HG02642 (cell line): ENCODE measurements around the gene ZFY.
A peak's percentile ranks its signal among the peaks of the same experiment; 100 is the strongest.

Experiments
- ATAC-seq: cut with Tn5 transposase; IDR thresholded peaks from one replicate; pipeline ENCODE4 v1.9.1; 2021; ENCODE audit warnings: mild to moderate bottlenecking; ENCODE audit not compliant: unreplicated experiment, poor library complexity

ZFY gene

GRCh38 chrY:2934861-2935715, at the start of gene ZFY:
Gene ZFY (plus strand): TSS chrY:2935381. CDS start chrY:2953937, 18,556 bp downstream.
- peak; percentile 38 for ATAC-seq

DNA sequence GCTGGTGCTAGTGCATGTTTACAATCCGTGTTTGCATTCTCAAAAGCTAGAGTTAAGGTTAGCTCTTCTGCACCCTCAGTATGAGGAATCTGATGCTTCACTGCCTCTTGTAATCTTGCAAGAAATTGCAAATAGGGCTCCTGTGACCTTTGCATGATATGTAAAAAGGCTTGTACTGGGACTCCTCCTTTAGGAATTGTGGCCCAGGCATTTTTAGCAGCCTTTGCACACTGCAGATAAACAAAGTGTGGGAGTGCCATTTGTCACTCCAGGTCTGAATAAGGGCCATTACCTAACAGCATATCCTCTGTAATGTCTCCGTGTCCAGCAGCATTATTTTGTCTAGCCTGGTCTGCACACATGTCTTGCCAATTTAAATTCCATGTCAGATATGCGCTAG, 49.3 kb upstream of the ZFY start:
- ATAC-seq: no peak

DNA sequence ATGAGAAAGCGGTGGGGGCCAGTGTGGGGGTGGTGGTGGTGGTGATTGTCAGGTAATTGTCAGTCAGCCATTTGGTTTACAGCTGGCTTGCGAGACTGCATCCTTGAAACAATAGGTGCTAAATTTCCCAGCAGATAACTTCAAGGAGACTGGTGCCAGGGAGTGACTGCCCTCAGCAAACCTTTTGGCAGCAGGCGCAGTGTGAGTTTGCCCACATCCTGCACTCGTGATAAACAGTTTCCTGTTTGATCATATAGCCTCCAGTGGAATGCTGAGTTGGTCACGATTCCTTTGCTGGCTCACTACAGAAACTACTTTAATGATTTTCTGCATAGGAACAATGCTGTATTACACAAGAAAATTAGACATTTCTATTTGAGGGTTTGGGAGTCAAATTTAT, 47.8 kb upstream of the ZFY start:
- ATAC-seq: peak; percentile 19

- peak; percentile 91 for ATAC-seq
These were observed 47.2 kb upstream of the ZFY start for GRCh38 chrY:2887955-2888354.

GRCh38 chrY:2893471-2893870, 41.7 kb upstream of the ZFY start:
- no peak for ATAC-seq

- peak; percentile 85 for ATAC-seq
These were observed 39.1 kb upstream of the ZFY start for GRCh38 chrY:2896050-2896449.

- ATAC-seq: no peak
These were observed 27.8 kb upstream of the ZFY start for GRCh38 chrY:2907356-2907755.

DNA sequence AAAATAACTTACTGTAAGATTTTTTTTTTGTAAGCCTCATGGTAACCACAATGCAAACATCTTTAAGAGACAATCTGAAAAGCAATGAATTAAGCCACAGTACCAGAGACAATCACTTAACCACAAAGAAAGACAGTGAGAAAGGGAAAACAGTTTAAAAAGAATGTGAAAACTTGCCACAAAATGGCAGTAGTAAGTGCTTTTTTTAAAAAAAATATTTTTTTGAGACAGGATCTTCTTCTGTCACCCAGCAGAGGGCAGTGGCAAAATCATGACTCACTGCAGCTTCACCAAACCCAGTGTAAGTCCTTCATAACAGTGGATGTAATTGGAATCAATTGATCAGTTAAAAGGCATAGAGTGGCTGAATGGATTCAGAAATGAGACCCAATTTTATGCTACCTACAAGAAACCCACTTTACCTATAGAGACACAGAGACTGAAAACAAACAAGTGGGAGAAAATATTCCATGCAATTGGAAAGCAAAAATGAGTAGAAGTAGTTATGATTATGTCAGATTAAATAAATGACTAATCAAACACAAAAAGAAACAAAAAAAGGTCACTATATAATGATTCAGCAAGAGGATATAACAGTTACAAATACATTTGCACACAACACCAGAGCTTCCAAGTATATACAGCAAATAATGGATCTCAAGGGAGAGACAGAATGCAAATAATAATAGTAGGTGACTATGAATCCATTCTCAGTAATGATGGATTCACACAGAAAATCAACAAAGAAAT, 21.9 kb upstream of the ZFY start:
- ATAC-seq: peak; percentile 74

GRCh38 chrY:2934078-2934477, 1.1 kb upstream of the ZFY start:
- no peak for ATAC-seq

DNA sequence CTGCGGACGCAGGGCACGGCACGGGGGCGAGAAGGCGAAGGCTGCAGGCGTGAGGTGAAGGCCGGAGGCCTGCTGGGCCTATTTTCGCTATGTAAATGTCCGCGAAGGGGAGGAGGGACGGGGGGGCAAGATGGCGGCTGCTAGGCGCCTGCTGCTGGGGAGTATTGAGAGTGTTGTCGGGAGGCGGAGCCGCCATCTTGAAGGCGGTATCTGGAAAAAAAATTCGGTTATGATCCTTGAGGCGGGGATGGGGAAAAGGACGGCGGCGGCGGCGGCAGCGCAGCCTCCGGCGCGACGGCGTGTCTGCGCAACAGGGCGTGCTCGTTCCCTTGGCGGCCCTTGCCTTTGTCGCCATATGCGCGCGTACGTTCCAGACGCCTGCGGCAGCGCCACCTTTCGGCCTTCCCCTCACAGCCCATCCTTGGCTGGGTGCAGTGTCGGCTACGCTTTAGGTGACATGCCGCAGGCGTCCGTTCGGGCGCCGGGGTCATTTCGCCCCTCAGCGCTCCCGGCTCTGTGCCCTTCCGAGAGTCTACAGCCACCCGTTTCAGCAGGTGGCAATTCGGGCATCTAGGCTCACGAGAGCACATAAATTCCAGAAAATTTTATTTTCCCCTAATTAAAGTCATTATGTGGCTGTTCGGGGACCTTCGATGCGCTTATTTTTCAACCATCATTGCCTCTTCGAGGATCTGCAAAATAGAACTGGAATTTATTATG, 695 bp downstream of the ZFY start:
- ATAC-seq: peak; percentile 81

DNA sequence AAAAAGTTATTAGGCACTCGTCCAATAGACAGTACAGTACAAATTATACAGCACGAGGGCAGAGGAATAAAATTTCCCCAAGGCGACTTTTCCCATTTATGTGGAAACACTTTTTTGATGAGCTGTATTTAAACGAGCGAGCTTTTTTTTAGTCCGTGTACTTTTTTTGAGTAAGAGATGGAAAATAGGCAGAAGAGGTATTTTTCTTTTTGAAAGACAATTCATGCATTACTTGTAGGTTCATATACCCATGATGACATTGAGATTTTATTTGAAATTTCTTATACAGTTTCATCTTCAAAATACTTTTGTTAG, 1.2 kb downstream of the ZFY start:
- ATAC-seq: no peak

GRCh38 chrY:2937149-2937548, 2.0 kb downstream of the ZFY start:
- no peak for ATAC-seq

DNA sequence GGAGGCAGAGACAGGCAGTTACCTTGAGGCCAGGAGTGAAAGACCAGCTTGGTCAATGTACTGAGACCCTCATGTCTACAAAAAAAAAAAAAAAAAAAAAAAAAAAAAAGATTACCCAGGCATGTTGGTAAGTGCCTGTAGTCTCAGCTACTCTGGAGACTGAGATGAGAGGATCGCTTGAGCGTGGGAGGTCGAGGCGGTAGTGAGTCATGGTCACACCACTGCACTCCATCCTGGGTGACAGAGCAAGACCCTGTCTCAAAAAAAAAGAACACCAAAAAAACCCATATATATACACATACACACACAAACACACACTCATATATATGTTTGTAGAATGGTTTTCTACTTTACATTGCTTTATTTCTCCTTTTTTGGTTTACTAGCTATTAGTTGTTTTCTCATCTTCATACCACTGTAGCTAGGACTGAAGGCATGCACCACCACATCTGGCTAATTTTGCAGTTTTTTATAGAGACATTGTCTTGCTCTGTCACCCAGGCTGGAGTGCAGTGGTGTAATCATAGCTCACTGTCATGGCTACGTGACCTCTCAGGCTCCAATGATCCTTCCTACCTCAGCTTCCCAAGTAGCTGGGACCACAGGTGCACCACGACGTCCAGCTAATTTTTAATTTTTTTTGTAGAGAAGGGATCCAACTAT, 14.5 kb downstream of the ZFY start:
- ATAC-seq: peak; percentile 81

- peak; percentile 45 for ATAC-seq
These were observed 15.5 kb downstream of the ZFY start for GRCh38 chrY:2950655-2951054.

DNA sequence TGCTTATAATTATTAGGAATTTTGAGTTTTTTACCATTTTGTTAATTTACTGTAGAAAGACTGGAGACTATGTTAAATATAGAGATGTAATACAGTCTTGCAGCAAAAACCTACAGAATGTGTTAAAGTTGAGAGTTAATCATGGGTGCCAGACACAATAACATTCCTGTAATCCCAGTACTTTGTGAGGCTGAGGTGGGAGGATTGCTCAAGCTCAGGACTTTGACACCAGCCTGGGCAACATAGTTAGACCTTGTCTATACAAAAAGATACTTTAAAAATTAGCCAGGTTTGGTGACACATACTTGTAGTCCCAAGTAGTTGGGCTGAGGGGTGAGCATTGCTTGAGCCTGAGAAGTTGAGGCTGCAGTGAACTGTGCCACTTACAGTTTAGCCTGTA, 17.7 kb downstream of the ZFY start:
- ATAC-seq: no peak

GRCh38 chrY:2954735-2955134, 19.6 kb downstream of the ZFY start:
- ATAC-seq: no peak

GRCh38 chrY:2955561-2955960, 20.4 kb downstream of the ZFY start:
- no peak for ATAC-seq

DNA sequence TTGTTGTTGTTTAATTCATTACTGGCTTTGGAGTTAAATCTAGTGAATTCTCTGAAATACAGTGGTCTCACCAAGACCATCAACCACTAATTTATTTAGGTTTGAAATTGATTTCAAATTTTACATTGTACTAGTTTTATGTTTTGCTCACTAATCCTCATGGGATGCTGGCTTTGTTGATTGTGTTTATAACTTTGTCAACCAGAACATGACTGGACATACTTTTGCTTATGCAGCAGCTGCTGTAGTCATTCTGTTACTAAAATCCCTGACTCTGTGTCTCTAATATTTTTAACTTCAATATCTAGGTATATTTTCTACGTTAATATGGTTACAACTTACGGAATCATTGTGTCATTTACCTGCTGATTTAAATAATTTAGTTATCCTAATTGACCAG, 26.9 kb downstream of the ZFY start:
- no peak for ATAC-seq

- no peak for ATAC-seq
These were observed 29.6 kb downstream of the ZFY start for GRCh38 chrY:2964814-2965213.

DNA sequence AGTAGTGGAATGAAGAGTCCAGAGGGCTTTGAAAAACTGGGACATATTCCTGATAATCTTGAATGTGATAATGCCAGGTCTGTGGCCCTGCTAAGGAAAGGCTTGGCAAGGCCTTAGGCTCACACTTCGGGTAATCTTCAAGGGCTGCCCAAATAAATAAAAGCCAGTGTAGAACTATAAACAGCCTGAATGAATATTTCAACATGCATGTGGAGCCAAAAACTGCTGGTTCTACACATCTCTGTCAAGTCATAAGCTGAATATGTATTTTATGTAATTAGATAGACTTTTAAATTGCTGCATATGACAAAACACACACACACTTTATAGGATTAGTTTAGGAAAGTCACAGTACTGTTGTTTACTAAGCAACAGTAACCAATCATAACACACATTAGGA, 30.4 kb downstream of the ZFY start:
- no peak for ATAC-seq

- no peak for ATAC-seq
These were observed 34.4 kb downstream of the ZFY start for GRCh38 chrY:2969561-2969960.
